HG03064 (cell line): ENCODE measurements around the gene SUN1.
"Not testable (repeated sequence)": the region's sequence is repeated elsewhere in the genome, so short reads cannot be mapped to it uniquely, and the experiment has no call there.

ENCODE experiments used
- ATAC-seq: cut with Tn5 transposase; IDR thresholded peaks from one replicate; pipeline ENCODE4 v1.9.1; 2021; ENCODE audit warnings: low read depth; ENCODE audit not compliant: unreplicated experiment

Gene SUN1

GRCh38 chr7:851204-851603 lies 18.9 kb downstream of the SUN1 start:
- no peak for ATAC-seq

GRCh38 chr7:853366-854117 lies 21.3 kb downstream of the SUN1 start:
- ATAC-seq = no peak

GRCh38 chr7:854118-854775 lies 22.0 kb downstream of the SUN1 start:
- no peak for ATAC-seq

GRCh38 chr7:855686-856369 lies 23.6 kb downstream of the SUN1 start:
- no peak for ATAC-seq

- ATAC-seq = no peak
These were observed 24.3 kb downstream of the SUN1 start for GRCh38 chr7:856444-857095.

GRCh38 chr7:857661-858060 lies 25.4 kb downstream of the SUN1 start:
- ATAC-seq = no peak

GRCh38 chr7:859359-860030 lies 27.2 kb downstream of the SUN1 start:
- no peak for ATAC-seq

GRCh38 chr7:860149-860548 lies 27.9 kb downstream of the SUN1 start:
- no peak for ATAC-seq

GRCh38 chr7:861222-861621 lies 28.9 kb downstream of the SUN1 start:
- ATAC-seq = no peak

GRCh38 chr7:862157-862556 lies 29.9 kb downstream of the SUN1 start:
- ATAC-seq = no peak

- no peak for ATAC-seq
These were observed 30.8 kb downstream of the SUN1 start for GRCh38 chr7:863106-863505.

GRCh38 chr7:865921-866320 lies 33.6 kb downstream of the SUN1 start:
- ATAC-seq = no peak

- ATAC-seq = no peak
These were observed 34.7 kb downstream of the SUN1 start for GRCh38 chr7:867001-867405.

GRCh38 chr7:867406-868188 lies 35.3 kb downstream of the SUN1 start:
- ATAC-seq = no peak

- ATAC-seq = no peak
These were observed 35.9 kb downstream of the SUN1 start for GRCh38 chr7:868189-868486.

- ATAC-seq = no peak
These were observed 37.1 kb downstream of the SUN1 start for GRCh38 chr7:869348-869747.

- ATAC-seq = no peak
These were observed 39.7 kb downstream of the SUN1 start for GRCh38 chr7:871900-872537.

- not testable (repeated sequence) for ATAC-seq
These were observed 40.4 kb downstream of the SUN1 start for GRCh38 chr7:872685-873084.

- ATAC-seq = no peak
These were observed 41.2 kb downstream of the SUN1 start for GRCh38 chr7:873367-874002.
